Measurements from ENCODE around the gene FASLG.
"Not testable (repeated sequence)": the region's sequence is repeated elsewhere in the genome, so short reads cannot be mapped to it uniquely, and the experiment has no call there.

Gene FASLG

GRCh38 chr1:172686143-172686542 lies 27.2 kb downstream of the FASLG start:
- no peak for DNase-seq

- DNase-seq = not testable (repeated sequence)
Observed at GRCh38 chr1:172688428-172689085, 29.7 kb downstream of the FASLG start.

GRCh38 chr1:172690925-172691324 lies 32.0 kb downstream of the FASLG start:
- not testable (repeated sequence) for DNase-seq

GRCh38 chr1:172697534-172698002 lies 38.7 kb downstream of the FASLG start:
- DNase-seq = no peak

- no peak for DNase-seq
Observed at GRCh38 chr1:172698224-172698623, 39.3 kb downstream of the FASLG start.

- no peak for DNase-seq
Observed at GRCh38 chr1:172699111-172699510, 40.2 kb downstream of the FASLG start.

GRCh38 chr1:172699695-172700227 lies 40.9 kb downstream of the FASLG start:
- no peak for DNase-seq

- no peak for DNase-seq
Observed at GRCh38 chr1:172700556-172700955, 41.7 kb downstream of the FASLG start.

GRCh38 chr1:172704001-172704400 lies 45.1 kb downstream of the FASLG start:
- DNase-seq = no peak

GRCh38 chr1:172704420-172705210 lies 45.7 kb downstream of the FASLG start:
- no peak for DNase-seq

GRCh38 chr1:172708452-172708851 lies 49.5 kb downstream of the FASLG start:
- no peak for DNase-seq

- DNase-seq = no peak
Observed at GRCh38 chr1:172711558-172711957, 52.7 kb downstream of the FASLG start.

- DNase-seq = no peak
Observed at GRCh38 chr1:172713466-172713865, 54.6 kb downstream of the FASLG start.

Measured in RPMI8226 (cell line).